ENCODE results near the gene P2RX5. TPM values are rescaled to one million over a fixed set of nuclear protein-coding genes. Genes with fewer than 3 reads are reported as not detected.

The P2RX5 gene
- total and polyA plus RNA-seq, 5 donors from 2014 or later, result 11.8 to 21.0 (median 16.4) TPM

GRCh38 chr17:3723556-3724377 lies 27.8 kb upstream of the P2RX5 start, which contains the start of gene HASPIN:
Gene HASPIN, plus strand, starts transcription at chr17:3723903. Its CDS starts 33 bp downstream, at chr17:3723936.
- H3K9me3 Mint-ChIP-seq, result no peaks in the 10 kb centered on the region
- H3K4me1 ChIP-seq (ENCODE audit: control insufficient read depth, insufficient read depth, low read length, poor library complexity, severe bottlenecking), result peaks cover 26% of the 10 kb centered on the region

DNA sequence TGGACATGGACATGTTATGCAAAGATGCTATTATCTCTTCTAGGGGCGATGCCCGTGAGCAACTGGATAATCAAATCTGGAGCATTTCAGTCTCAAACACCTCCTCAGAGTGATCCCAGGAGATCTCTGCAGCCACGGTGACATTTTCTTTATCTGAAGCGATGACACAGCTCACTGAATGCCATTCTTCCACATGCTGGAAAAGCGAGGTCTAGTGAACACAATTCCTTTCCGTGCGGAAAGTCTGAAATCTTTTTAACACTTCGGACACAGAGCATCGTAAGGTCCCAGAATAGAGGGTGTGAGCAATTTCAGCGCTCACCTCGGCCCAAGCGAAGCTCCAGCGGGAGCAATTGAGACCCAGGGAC lies 27.2 kb upstream of the P2RX5 start:
- H3K4me1 Mint-ChIP-seq, result peaks cover 4 to 58% (median 30%) of the 10 kb centered on the region in 4 donors
- ATAC-seq (ENCODE audit: low read depth in 2 of 2) (no peak), DNase-seq (no peak)
- no peaks in the 10 kb centered on the region for H3K27me3 Mint-ChIP-seq
- H3K36me3 Mint-ChIP-seq, result peaks cover 7% of the 10 kb centered on the region
- peak overlapping the region in 2 of 3 donors; percentile 73 to 93 for H3K27ac Mint-ChIP-seq
- Histone ChIP-seq H3K9me3 (ENCODE audit: control insufficient read depth in 2 of 2, low read length in 2 of 2) (no peaks in the 10 kb centered on the region), H3K4me3 (ENCODE audit: low read depth, low read length) (peak overlapping the region; percentile 95), H3K27me3 (ENCODE audit: control insufficient read depth, insufficient read depth, low read length) (no peaks in the 10 kb centered on the region), H3K4me1 (ENCODE audit: control insufficient read depth, insufficient read depth, low read length, poor library complexity, severe bottlenecking) (peaks cover 26% of the 10 kb centered on the region), H3K36me3 (ENCODE audit: control insufficient read depth, insufficient read depth, low read length) (peaks cover 9% of the 10 kb centered on the region), H3K27ac (ENCODE audit: insufficient read depth, low read length, poor library complexity, severe bottlenecking) (peak overlapping the region; percentile 75)
- H3K9me3 Mint-ChIP-seq, result no peaks in the 10 kb centered on the region
- peak overlapping the region; percentile 89 to 98 (median 95) for H3K4me3 Mint-ChIP-seq

More at GRCh38 chr17:3723556-3724377, 27.8 kb upstream of the P2RX5 start, which contains the start of gene HASPIN:
- H3K36me3 Mint-ChIP-seq, result peaks cover 3% of the 10 kb centered on the region
- H3K9me3 ChIP-seq (ENCODE audit: control insufficient read depth in 2 of 2, low read length in 2 of 2), result no peaks in the 10 kb centered on the region
- H3K4me1 Mint-ChIP-seq, result peaks cover 4 to 52% (median 30%) of the 10 kb centered on the region in 4 donors
- peak within 1 kb of the TSS; percentile 95 for H3K4me3 ChIP-seq (ENCODE audit: low read depth, low read length)
- no peaks in the 10 kb centered on the region for H3K27me3 ChIP-seq (ENCODE audit: control insufficient read depth, insufficient read depth, low read length)
- peaks cover 7% of the 10 kb centered on the region for H3K36me3 ChIP-seq (ENCODE audit: control insufficient read depth, insufficient read depth, low read length)
- ATAC-seq (ENCODE audit: low read depth in 2 of 2), result peak; percentile 83 to 84
- H3K4me3 Mint-ChIP-seq, result peak within 1 kb of the TSS; percentile 89 to 98 (median 95)
- peak within 1 kb of the TSS; percentile 75 for H3K27ac ChIP-seq (ENCODE audit: insufficient read depth, low read length, poor library complexity, severe bottlenecking)
- DNase-seq, result peak; percentile 88 to 92 (median 92)
- peak within 1 kb of the TSS; percentile 73 to 93 (median 85) for H3K27ac Mint-ChIP-seq
- no peaks in the 10 kb centered on the region for H3K27me3 Mint-ChIP-seq

- H3K36me3 ChIP-seq (ENCODE audit: control insufficient read depth, insufficient read depth, low read length), result peaks cover 14% of the 10 kb centered on the region
- no peaks in the 10 kb centered on the region for H3K9me3 Mint-ChIP-seq
- ATAC-seq (ENCODE audit: low read depth in 2 of 2), result no peak
These were observed 26.8 kb upstream of the P2RX5 start for GRCh38 chr17:3722716-3723115.

GRCh38 chr17:3719265-3719664 lies 23.3 kb upstream of the P2RX5 start:
- Mint-ChIP-seq H3K27ac (peak overlapping the region in 1 of 3 donors; percentile 83), H3K36me3 (peaks cover 27% of the 10 kb centered on the region)

More at GRCh38 chr17:3722716-3723115, 26.8 kb upstream of the P2RX5 start:
- Mint-ChIP-seq H3K4me3 (peak overlapping the region; percentile 89 to 98 (median 95)), H3K36me3 (peaks cover 8% of the 10 kb centered on the region), H3K4me1 (peaks cover 4 to 58% (median 31%) of the 10 kb centered on the region in 4 donors), H3K27ac (peak overlapping the region; percentile 72 to 93 (median 73)), H3K27me3 (no peaks in the 10 kb centered on the region)
- Histone ChIP-seq H3K4me3 (ENCODE audit: low read depth, low read length) (peak overlapping the region; percentile 95), H3K27me3 (ENCODE audit: control insufficient read depth, insufficient read depth, low read length) (no peaks in the 10 kb centered on the region), H3K9me3 (ENCODE audit: control insufficient read depth in 2 of 2, low read length in 2 of 2) (no peaks in the 10 kb centered on the region), H3K4me1 (ENCODE audit: control insufficient read depth, insufficient read depth, low read length, poor library complexity, severe bottlenecking) (peaks cover 26% of the 10 kb centered on the region), H3K27ac (ENCODE audit: insufficient read depth, low read length, poor library complexity, severe bottlenecking) (peak overlapping the region; percentile 75)
- DNase-seq, result no peak

DNA sequence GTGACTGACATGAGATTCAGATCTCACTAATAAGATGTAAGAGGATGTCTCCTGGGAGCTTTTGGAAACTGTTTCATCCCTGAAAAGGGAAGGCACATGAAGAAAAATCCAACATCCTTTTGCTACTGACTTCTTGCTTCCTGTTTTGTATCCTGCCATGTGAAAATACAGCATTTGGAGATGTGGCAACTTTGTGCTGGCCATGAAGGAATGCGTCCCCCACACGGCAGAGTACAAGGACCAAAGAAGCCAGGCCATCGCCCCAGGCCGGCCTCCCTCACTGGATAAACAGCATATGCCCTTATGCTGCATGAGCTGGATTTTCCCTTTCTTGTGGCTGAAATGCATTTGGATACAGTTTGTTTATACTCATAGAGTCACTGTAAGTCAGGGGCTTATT lies 22.2 kb upstream of the P2RX5 start:
- Histone ChIP-seq H3K27me3 (ENCODE audit: control insufficient read depth, insufficient read depth, low read length) (no peaks in the 10 kb centered on the region), H3K36me3 (ENCODE audit: control insufficient read depth, insufficient read depth, low read length) (peaks cover 45% of the 10 kb centered on the region), H3K4me3 (ENCODE audit: low read depth, low read length) (no peak overlapping the region), H3K9me3 (ENCODE audit: control insufficient read depth in 2 of 2, low read length in 2 of 2) (no peaks in the 10 kb centered on the region), H3K27ac (ENCODE audit: insufficient read depth, low read length, poor library complexity, severe bottlenecking) (no peak overlapping the region), H3K4me1 (ENCODE audit: control insufficient read depth, insufficient read depth, low read length, poor library complexity, severe bottlenecking) (peaks cover 21% of the 10 kb centered on the region)
- peak overlapping the region in 1 of 3 donors; percentile 20 for H3K27ac Mint-ChIP-seq
- H3K4me3 Mint-ChIP-seq, result peak overlapping the region in 2 of 4 donors; percentile 13 to 44
- no peak for ATAC-seq (ENCODE audit: low read depth in 2 of 2)
- peaks cover 27% of the 10 kb centered on the region for H3K36me3 Mint-ChIP-seq
- H3K4me1 Mint-ChIP-seq, result peaks cover 16 to 49% (median 28%) of the 10 kb centered on the region in 4 donors
- H3K27me3 Mint-ChIP-seq, result no peaks in the 10 kb centered on the region
- no peak for DNase-seq
- no peaks in the 10 kb centered on the region for H3K9me3 Mint-ChIP-seq

More at GRCh38 chr17:3719265-3719664, 23.3 kb upstream of the P2RX5 start:
- H3K27me3 ChIP-seq (ENCODE audit: control insufficient read depth, insufficient read depth, low read length), result no peaks in the 10 kb centered on the region
- H3K27ac ChIP-seq (ENCODE audit: insufficient read depth, low read length, poor library complexity, severe bottlenecking), result no peak overlapping the region
- peaks cover 21% of the 10 kb centered on the region for H3K4me1 ChIP-seq (ENCODE audit: control insufficient read depth, insufficient read depth, low read length, poor library complexity, severe bottlenecking)
- Mint-ChIP-seq H3K27me3 (no peaks in the 10 kb centered on the region), H3K4me1 (peaks cover 16 to 49% (median 27%) of the 10 kb centered on the region in 4 donors), H3K9me3 (no peaks in the 10 kb centered on the region), H3K4me3 (no peak overlapping the region)
- ATAC-seq (ENCODE audit: low read depth in 2 of 2) (no peak), DNase-seq (no peak)
- no peaks in the 10 kb centered on the region for H3K9me3 ChIP-seq (ENCODE audit: control insufficient read depth in 2 of 2, low read length in 2 of 2)
- H3K4me3 ChIP-seq (ENCODE audit: low read depth, low read length), result no peak overlapping the region
- peaks cover 45% of the 10 kb centered on the region for H3K36me3 ChIP-seq (ENCODE audit: control insufficient read depth, insufficient read depth, low read length)

- H3K36me3 Mint-ChIP-seq, result peaks cover 35% of the 10 kb centered on the region
- Histone ChIP-seq H3K9me3 (ENCODE audit: control insufficient read depth in 2 of 2, low read length in 2 of 2) (no peaks in the 10 kb centered on the region), H3K27ac (ENCODE audit: insufficient read depth, low read length, poor library complexity, severe bottlenecking) (no peak overlapping the region), H3K4me1 (ENCODE audit: control insufficient read depth, insufficient read depth, low read length, poor library complexity, severe bottlenecking) (peaks cover 34% of the 10 kb centered on the region), H3K4me3 (ENCODE audit: low read depth, low read length) (no peak overlapping the region), H3K36me3 (ENCODE audit: control insufficient read depth, insufficient read depth, low read length) (peaks cover 45% of the 10 kb centered on the region), H3K27me3 (ENCODE audit: control insufficient read depth, insufficient read depth, low read length) (no peaks in the 10 kb centered on the region)
- peaks cover 23 to 48% (median 31%) of the 10 kb centered on the region in 4 donors for H3K4me1 Mint-ChIP-seq
- no peaks in the 10 kb centered on the region for H3K27me3 Mint-ChIP-seq
- peak overlapping the region in 1 of 4 donors; percentile 64 for H3K4me3 Mint-ChIP-seq
- ATAC-seq (ENCODE audit: low read depth in 2 of 2) (no peak), DNase-seq (no peak)
- H3K27ac Mint-ChIP-seq, result peak overlapping the region in 1 of 3 donors; percentile 11
- H3K9me3 Mint-ChIP-seq, result no peaks in the 10 kb centered on the region
These were observed 19.3 kb upstream of the P2RX5 start for GRCh38 chr17:3715296-3715695.

GRCh38 chr17:3712811-3713463 lies 17.0 kb upstream of the P2RX5 start:
- peak in 1 of 3 donors; percentile 44 for DNase-seq

More at GRCh38 chr17:3712811-3713463, 17.0 kb upstream of the P2RX5 start:
- peak overlapping the region; percentile 75 to 92 (median 89) for H3K27ac Mint-ChIP-seq
- no peaks in the 10 kb centered on the region for H3K9me3 ChIP-seq (ENCODE audit: control insufficient read depth in 2 of 2, low read length in 2 of 2)
- H3K9me3 Mint-ChIP-seq, result no peaks in the 10 kb centered on the region
- peaks cover 27% of the 10 kb centered on the region for H3K36me3 Mint-ChIP-seq
- H3K27me3 ChIP-seq (ENCODE audit: control insufficient read depth, insufficient read depth, low read length), result no peaks in the 10 kb centered on the region
- H3K27me3 Mint-ChIP-seq, result no peaks in the 10 kb centered on the region
- H3K4me1 ChIP-seq (ENCODE audit: control insufficient read depth, insufficient read depth, low read length, poor library complexity, severe bottlenecking), result peaks cover 31% of the 10 kb centered on the region
- ATAC-seq (ENCODE audit: low read depth in 2 of 2), result no peak
- H3K4me1 Mint-ChIP-seq, result peaks cover 23 to 44% (median 33%) of the 10 kb centered on the region in 4 donors
- peaks cover 33% of the 10 kb centered on the region for H3K36me3 ChIP-seq (ENCODE audit: control insufficient read depth, insufficient read depth, low read length)
- no peak overlapping the region for H3K27ac ChIP-seq (ENCODE audit: insufficient read depth, low read length, poor library complexity, severe bottlenecking)
- peak overlapping the region in 3 of 4 donors; percentile 8 to 61 (median 44) for H3K4me3 Mint-ChIP-seq
- H3K4me3 ChIP-seq (ENCODE audit: low read depth, low read length), result no peak overlapping the region
